Left hindlimb (tissue), 1 donor: ENCODE measurements around the gene SF3B4.

Source experiments
- DNase-seq: peaks from one replicate; pipeline ENCODE4 v3.0.0-alpha.2; 2018

The SF3B4 gene

GRCh38 chr1:149886396-149887195 is 41.0 kb downstream of the SF3B4 start:
- peak; percentile 93 for DNase-seq

- DNase-seq: peak; percentile 37
Observed at GRCh38 chr1:149886121-149886395, 41.5 kb downstream of the SF3B4 start.

GRCh38 chr1:149885339-149886120 is 42.1 kb downstream of the SF3B4 start:
- peak; percentile 90 for DNase-seq

GRCh38 chr1:149884433-149885338 is 42.9 kb downstream of the SF3B4 start:
- peak; percentile 49 for DNase-seq

GRCh38 chr1:149883598-149884247 is 43.9 kb downstream of the SF3B4 start:
- DNase-seq: no peak

GRCh38 chr1:149881876-149882275 is 45.7 kb downstream of the SF3B4 start:
- DNase-seq: no peak

GRCh38 chr1:149879556-149879955 is 48.0 kb downstream of the SF3B4 start:
- no peak for DNase-seq

GRCh38 chr1:149877211-149877946 is 50.2 kb downstream of the SF3B4 start:
- no peak for DNase-seq
